ENCODE data around the gene KRT32. TPM values are rescaled to one million over a fixed set of nuclear protein-coding genes. Genes with fewer than 3 reads are reported as not detected.

Gene KRT32
- total RNA-seq, 1 experiment from 2014 or later = 0.72 TPM

GRCh38 chr17:41511716-41512115, 44.5 kb upstream of the KRT32 start:
- CTCF ChIA-PET = interaction anchor here (0.6 kb wide), 1 partner anchor 37 kb away, joined by 3 read pairs; no protein-coding TSS in a partner anchor
- POLR2A ChIA-PET = interaction anchor here (0.7 kb wide), 1 partner anchor 13 kb away, joined by 13 read pairs; no protein-coding TSS in a partner anchor
- no peak for DNase-seq (ENCODE audit: low read depth, low spot score)
- in situ Hi-C loops (cut with HindIII; ENCODE audit: low pct_unique_long_range_greater_than_20kb, low sequenced_read_pairs) = no loop called here
- no peak for TF ChIP-seq POLR2AphosphoS5 (IDR thresholded peaks at IDR 0.05; ENCODE audit: low read depth, low read length)
- TF ChIP-seq REST (IDR thresholded peaks at IDR 0.05; ENCODE audit: insufficient read depth in 1 of 2, low read depth in 2 of 2, low read length in 1 of 2) = no peak
- TF ChIP-seq TCF7L2 (IDR thresholded peaks at IDR 0.05; ENCODE audit: low read depth, low read length) = no peak
- TF ChIP-seq SIN3A (IDR thresholded peaks at IDR 0.05; ENCODE audit: borderline replicate concordance, insufficient read depth, low read depth, low read length) = no peak
- TF ChIP-seq CTCF (IDR thresholded peaks at IDR 0.05) = no peak
- Histone ChIP-seq H3K27ac (ENCODE audit: low read length) (peak overlapping the region; percentile 57; the same call in 1 of the 2 replicates), H3K4me3 (ENCODE audit: low read depth in 2 of 2, low read length in 2 of 2) (no peak overlapping the region), H3K27me3 (ENCODE audit: control insufficient read depth, insufficient read depth, low read length) (no peaks in the 10 kb centered on the region), H3K9me3 (ENCODE audit: control insufficient read depth, insufficient read depth, low read depth, low read length) (no peaks in the 10 kb centered on the region), H3K4me1 (ENCODE audit: control insufficient read depth, insufficient read depth, low read length) (peaks cover 21% of the 10 kb centered on the region), H3K36me3 (ENCODE audit: control insufficient read depth, insufficient read depth, low read length) (no peaks in the 10 kb centered on the region)
- intact Hi-C loops (cut with micrococcal nuclease; ENCODE audit: unreplicated experiment) = no loop called here
- no peak for ATAC-seq
- BruUV-seq (replicated peaks) = no TSS peak

- in situ Hi-C loops (cut with HindIII; ENCODE audit: low pct_unique_long_range_greater_than_20kb, low sequenced_read_pairs) (no loop called here), intact Hi-C loops (cut with micrococcal nuclease; ENCODE audit: unreplicated experiment) (no loop called here)
- peak; percentile 33; the same call in 1 of the 2 replicates for ATAC-seq
- peaks cover 26% of the 10 kb centered on the region for H3K4me1 ChIP-seq (ENCODE audit: control insufficient read depth, insufficient read depth, low read length)
- ChIA-PET POLR2A (interaction anchor here (0.5 kb wide), 1 partner anchor 865 kb away, joined by 5 read pairs; no protein-coding TSS in a partner anchor), CTCF (no interaction called here)
- H3K9me3 ChIP-seq (ENCODE audit: control insufficient read depth, insufficient read depth, low read depth, low read length) = no peaks in the 10 kb centered on the region
- no TSS peak for BruUV-seq (replicated peaks)
- no peak for DNase-seq (ENCODE audit: low read depth, low spot score)
- H3K27me3 ChIP-seq (ENCODE audit: control insufficient read depth, insufficient read depth, low read length) = no peaks in the 10 kb centered on the region
- no peaks in the 10 kb centered on the region for H3K36me3 ChIP-seq (ENCODE audit: control insufficient read depth, insufficient read depth, low read length)
- TF ChIP-seq TCF7L2 (IDR thresholded peaks at IDR 0.05; ENCODE audit: low read depth, low read length) (no peak), CTCF (IDR thresholded peaks at IDR 0.05) (no peak)
- H3K4me3 ChIP-seq (ENCODE audit: low read depth in 2 of 2, low read length in 2 of 2) = no peak overlapping the region
- peak overlapping the region; percentile 57; the same call in 1 of the 2 replicates for H3K27ac ChIP-seq (ENCODE audit: low read length)
Measured at GRCh38 chr17:41511116-41511515, 43.9 kb upstream of the KRT32 start.

Measured in Panc1 (cell line).